ENCODE measurements around the gene MOGAT2.

GRCh38 chr11:75733071-75733430 lies 15.4 kb downstream of the MOGAT2 start:
- no peak for TF ChIP-seq POLR2A (IDR thresholded peaks at IDR 0.05; ENCODE audit: low read depth, low read length)
- no peak for TF ChIP-seq SMC3 (IDR thresholded peaks at IDR 0.05; ENCODE audit: low read depth, low read length)
- TF ChIP-seq BHLHE40 (IDR thresholded peaks at IDR 0.05; ENCODE audit: low read depth, low read length), result no peak
- no peak for TF ChIP-seq CHD1 (IDR thresholded peaks at IDR 0.05; ENCODE audit: low read depth, low read length)
- TF ChIP-seq CTCF (conservative IDR thresholded peaks at IDR 0.05; ENCODE audit: low read depth, low read length), result no peak
- TF ChIP-seq MAFK (IDR thresholded peaks at IDR 0.05; ENCODE audit: low read depth, low read length), result no peak
- TF ChIP-seq MXI1 (IDR thresholded peaks at IDR 0.05; ENCODE audit: borderline replicate concordance, low read depth, low read length), result no peak
- no peak for TF ChIP-seq RFX5 (IDR thresholded peaks at IDR 0.05; ENCODE audit: low read depth, low read length)
- no peak for TF ChIP-seq USF2 (IDR thresholded peaks at IDR 0.05; ENCODE audit: low read depth, low read length)
- TF ChIP-seq RAD21 (IDR thresholded peaks at IDR 0.05; ENCODE audit: low read length), result no peak
- TF ChIP-seq CEBPB (IDR thresholded peaks at IDR 0.05; ENCODE audit: low read depth, low read length), result no peak
- TF ChIP-seq ELK1 (IDR thresholded peaks at IDR 0.05; ENCODE audit: borderline replicate concordance, low read depth, low read length), result no peak
